Activated CD8-positive, alpha-beta T cell treated with anti-CD3 and anti-CD28 coated beads for 36 hours (primary cell): ENCODE data around the gene AFAP1L1. TPM values are rescaled to one million over a fixed set of nuclear protein-coding genes. Genes with fewer than 3 reads are reported as not detected.

ENCODE experiments used
- ATAC-seq: fragments of 200-7000 bp; cut with Tn5 transposase; one replicate; pipeline ENCODE4 v1.10.0; 2021; ENCODE audit warnings: mild to moderate bottlenecking, moderate library complexity
- CTCF ChIA-PET: fragments of 350-600 bp; sonication (Branson Sonifier 250); formaldehyde crosslinking; loops from one replicate; lab custom pipeline; 2021; ENCODE audit warnings: antibody characterized with exemption; lab: Charles Lee
- POLR2A ChIA-PET: fragments of 350-600 bp; sonication (Branson Sonifier 250); formaldehyde crosslinking; loops from one replicate; lab custom pipeline; 2021; ENCODE audit warnings: antibody characterized with exemption; lab: Charles Lee
- DNase-seq: peaks from one replicate; pipeline ENCODE4 v3.0.0-alpha.2; 2020
- H3K27ac Mint-ChIP-seq: one replicate; pipeline ENCODE4 v1.8.0; 2021; ENCODE audit warnings: mild to moderate bottlenecking, mixed read lengths
- H3K27me3 Mint-ChIP-seq: one replicate; pipeline ENCODE4 v1.8.0; 2021; ENCODE audit warnings: mixed read lengths
- H3K36me3 Mint-ChIP-seq: one replicate; pipeline ENCODE4 v1.8.0; 2021; ENCODE audit warnings: low read depth, mixed read lengths
- H3K4me1 Mint-ChIP-seq: one replicate; pipeline ENCODE4 v1.8.0; 2021; ENCODE audit warnings: low read depth, mixed read lengths
- H3K4me3 Mint-ChIP-seq: one replicate; pipeline ENCODE4 v1.8.0; 2021; ENCODE audit warnings: mild to moderate bottlenecking, moderate library complexity, mixed read lengths
- H3K9me3 Mint-ChIP-seq: one replicate; pipeline ENCODE4 v1.8.0; 2021; ENCODE audit warnings: mixed read lengths
- CTCF ChIP-seq: fragments of 200-600 bp; IDR thresholded peaks from one replicate; pipeline ENCODE4 v1.8.0; 2022; ENCODE audit warnings: antibody characterized with exemption, mild to moderate bottlenecking
- intact Hi-C: fragments of 100-400 bp; cut with micrococcal nuclease; formaldehyde crosslinking; loops from one replicate; pipeline ENCODE4 v1.10.0; 2022
- total RNA-seq, 2 experiments: library from RNA; stranded (reverse); gene quantifications; one replicate each; pipeline ENCODE4 v1.2.3, GENCODE V29; 2021

The AFAP1L1 gene
- total RNA-seq, 2 experiments from 2014 or later: 1.3 to 1.6 TPM

- no peak for TF ChIP-seq CTCF
- POLR2A ChIA-PET: interaction anchor here (0.9 kb wide), 1 partner anchor 37 kb away, joined by 5 read pairs; no protein-coding TSS in a partner anchor
- CTCF ChIA-PET: interaction anchor here (1.2 to 2.0 kb wide), 2 partner anchors 11 to 116 kb away, joined by 3 to 8 read pairs; partner anchors contain the start of gene ABLIM3
- Mint-ChIP-seq H3K27ac (no peak overlapping the region), H3K4me1 (no peaks in the 10 kb centered on the region), H3K36me3 (no peaks in the 10 kb centered on the region), H3K9me3 (no peaks in the 10 kb centered on the region), H3K27me3 (peaks cover 5% of the 10 kb centered on the region), H3K4me3 (no peak overlapping the region)
- intact Hi-C loops: no loop called here
- ATAC-seq (no peak), DNase-seq (no peak)
Observed at GRCh38 chr5:149257889-149258705, 13.6 kb upstream of the AFAP1L1 start.

- H3K9me3 Mint-ChIP-seq: no peaks in the 10 kb centered on the region
- no peak for TF ChIP-seq CTCF
- H3K36me3 Mint-ChIP-seq: no peaks in the 10 kb centered on the region
- H3K4me1 Mint-ChIP-seq: no peaks in the 10 kb centered on the region
- DNase-seq (no peak), ATAC-seq (no peak)
- H3K27ac Mint-ChIP-seq: no peak overlapping the region
- intact Hi-C loops: no loop called here
- POLR2A ChIA-PET: no interaction called here
- CTCF ChIA-PET: interaction anchor here (1.4 kb wide), 1 partner anchor 111 kb away, joined by 3 read pairs; no protein-coding TSS in a partner anchor
- no peak overlapping the region for H3K4me3 Mint-ChIP-seq
- H3K27me3 Mint-ChIP-seq: peaks cover 5% of the 10 kb centered on the region
Observed at GRCh38 chr5:149260761-149261160, 10.9 kb upstream of the AFAP1L1 start.

- Mint-ChIP-seq H3K36me3 (no peaks in the 10 kb centered on the region), H3K27ac (no peak overlapping the region), H3K4me1 (no peaks in the 10 kb centered on the region), H3K4me3 (no peak overlapping the region), H3K27me3 (peaks cover 5% of the 10 kb centered on the region), H3K9me3 (no peaks in the 10 kb centered on the region)
- no peak for DNase-seq
- intact Hi-C loops: no loop called here
- no peak for TF ChIP-seq CTCF
- ATAC-seq: no peak
- POLR2A ChIA-PET: no interaction called here
- CTCF ChIA-PET: interaction anchor here (1.4 kb wide), 1 partner anchor 111 kb away, joined by 3 read pairs; no protein-coding TSS in a partner anchor
Observed at GRCh38 chr5:149261246-149261645, 10.4 kb upstream of the AFAP1L1 start.

- CTCF ChIA-PET: no interaction called here
- ATAC-seq: no peak
- Mint-ChIP-seq H3K9me3 (no peaks in the 10 kb centered on the region), H3K27ac (no peak overlapping the region), H3K27me3 (peaks cover 5% of the 10 kb centered on the region), H3K4me3 (no peak overlapping the region), H3K36me3 (no peaks in the 10 kb centered on the region), H3K4me1 (no peaks in the 10 kb centered on the region)
- DNase-seq: no peak
- intact Hi-C loops: no loop called here
- POLR2A ChIA-PET: no interaction called here
- no peak for TF ChIP-seq CTCF
Observed at GRCh38 chr5:149262315-149262714, 9.3 kb upstream of the AFAP1L1 start.

GRCh38 chr5:149264439-149265067, 7.1 kb upstream of the AFAP1L1 start:
- DNase-seq: peak; percentile 54
- TF ChIP-seq CTCF: peak; percentile 50
- Mint-ChIP-seq H3K4me1 (no peaks in the 10 kb centered on the region), H3K9me3 (peaks cover 6% of the 10 kb centered on the region), H3K36me3 (peaks cover 2% of the 10 kb centered on the region), H3K4me3 (no peak overlapping the region), H3K27ac (no peak overlapping the region), H3K27me3 (peaks cover 5% of the 10 kb centered on the region)
- peak; percentile 90 for ATAC-seq
- POLR2A ChIA-PET: no interaction called here
- CTCF ChIA-PET: interaction anchor here (0.7 to 4.5 kb wide), 5 partner anchors 15 to 125 kb away, joined by 4 to 39 read pairs (median 4); partner anchors contain the start of gene ABLIM3
- intact Hi-C loops: no loop called here
